Measurements from ENCODE around the gene MYBPC2.
A peak's percentile ranks its signal among the peaks of the same experiment; 100 is the strongest.
"Not testable (repeated sequence)": the region's sequence is repeated elsewhere in the genome, so short reads cannot be mapped to it uniquely, and the experiment has no call there.

MYBPC2 gene

DNA sequence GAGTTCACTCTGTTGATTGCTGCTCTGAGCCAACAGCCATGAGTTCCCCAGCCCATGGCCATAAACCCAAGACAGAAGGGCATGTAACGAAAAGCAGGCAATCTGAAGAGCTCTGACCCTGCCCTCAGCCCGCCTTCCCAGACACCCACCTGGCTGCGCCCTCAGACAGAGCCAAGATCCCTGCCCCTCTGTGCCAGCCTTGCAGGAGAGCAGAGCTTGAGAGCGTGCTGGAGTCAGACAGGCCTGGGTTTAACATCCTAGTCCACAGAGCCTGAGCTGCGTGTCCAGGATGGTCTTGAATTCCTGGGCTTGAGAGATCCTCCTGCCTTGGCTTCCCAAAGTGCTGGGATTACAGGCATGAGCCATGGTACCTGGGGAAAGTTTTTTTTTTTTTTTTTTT, 24.6 kb downstream of the MYBPC2 start:
- DNase-seq (ENCODE audit: low read depth in 4 of 4, low spot score in 1 of 4): no peak

GRCh38 chr19:50458396-50459066, 25.8 kb downstream of the MYBPC2 start:
- no peak for DNase-seq (ENCODE audit: low read depth in 4 of 4, low spot score in 1 of 4)

- DNase-seq (ENCODE audit: low read depth in 4 of 4, low spot score in 1 of 4): no peak
Measured at GRCh38 chr19:50459067-50459456, 26.4 kb downstream of the MYBPC2 start.

- no peak for DNase-seq (ENCODE audit: low read depth in 4 of 4, low spot score in 1 of 4)
Measured at GRCh38 chr19:50459638-50460037, 26.9 kb downstream of the MYBPC2 start.

- no peak for DNase-seq (ENCODE audit: low read depth in 4 of 4, low spot score in 1 of 4)
Measured at GRCh38 chr19:50460161-50460765, 27.6 kb downstream of the MYBPC2 start.

- DNase-seq (ENCODE audit: low read depth in 4 of 4, low spot score in 1 of 4): peak in 2 of 4 experiments; percentile 30
Measured at GRCh38 chr19:50461066-50461875, 28.6 kb downstream of the MYBPC2 start.

- no peak for DNase-seq (ENCODE audit: low read depth in 4 of 4, low spot score in 1 of 4)
Measured at GRCh38 chr19:50462970-50463369, 30.3 kb downstream of the MYBPC2 start.

DNA sequence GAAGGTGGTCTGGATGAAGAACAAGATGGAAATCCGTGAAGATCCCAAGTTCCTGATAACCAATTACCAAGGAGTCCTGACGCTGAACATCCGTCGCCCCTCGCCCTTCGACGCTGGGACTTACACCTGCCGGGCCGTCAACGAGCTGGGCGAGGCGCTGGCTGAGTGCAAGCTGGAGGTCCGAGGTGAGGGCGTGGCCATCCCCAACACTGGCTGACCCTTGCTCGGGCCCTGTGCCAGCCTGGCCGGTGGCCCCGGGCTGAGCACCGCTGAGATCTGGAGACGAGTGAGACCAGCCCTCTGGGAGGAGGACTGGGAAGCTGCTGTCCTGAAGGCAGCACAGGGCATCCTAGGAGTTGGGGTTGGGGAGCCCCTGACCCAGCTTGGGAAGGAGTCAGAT, 31.7 kb downstream of the MYBPC2 start:
- no peak for DNase-seq (ENCODE audit: low read depth in 4 of 4, low spot score in 1 of 4)

GRCh38 chr19:50465000-50465399, 32.3 kb downstream of the MYBPC2 start:
- DNase-seq (ENCODE audit: low read depth in 4 of 4, low spot score in 1 of 4): no peak

DNA sequence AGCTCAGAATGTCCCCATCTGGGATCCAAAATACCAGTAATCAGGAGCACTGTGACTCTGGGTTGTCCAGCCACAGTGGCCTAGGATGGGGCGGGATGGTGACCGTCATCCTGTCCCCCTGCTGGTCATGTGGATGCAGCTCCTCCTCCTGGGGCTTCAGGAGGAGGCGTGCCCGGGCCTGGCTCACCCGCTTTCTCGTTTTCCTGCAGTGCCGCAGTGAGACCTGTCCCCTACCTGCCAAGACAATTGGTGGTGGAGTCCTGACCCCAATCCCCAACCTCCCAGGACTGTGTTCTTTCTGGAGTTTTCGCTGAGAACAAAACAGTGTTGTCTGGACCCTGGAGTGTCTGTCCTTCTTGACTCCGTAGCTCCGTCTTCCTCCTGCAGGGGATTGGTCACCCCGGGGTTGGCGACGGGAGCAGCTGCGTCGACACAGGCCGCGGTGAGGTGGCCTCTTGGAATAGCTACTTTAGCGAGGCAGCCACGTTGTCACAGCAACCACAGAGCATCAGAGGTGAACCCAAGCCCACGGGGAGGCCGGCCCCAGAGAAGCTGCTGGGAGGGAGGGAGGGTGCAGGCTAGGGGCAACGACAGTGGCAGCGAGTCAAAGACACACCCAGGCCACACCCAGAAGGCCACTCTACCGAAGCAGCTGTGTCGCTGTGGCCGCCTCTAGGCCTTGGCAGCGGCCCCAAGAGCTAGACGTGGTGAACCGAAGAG, 33.5 kb downstream of the MYBPC2 start:
- DNase-seq (ENCODE audit: low read depth in 4 of 4, low spot score in 1 of 4): no peak

GRCh38 chr19:50466706-50467039, 34.0 kb downstream of the MYBPC2 start:
- no peak for DNase-seq (ENCODE audit: low read depth in 4 of 4, low spot score in 1 of 4)

- DNase-seq (ENCODE audit: low read depth in 4 of 4, low spot score in 1 of 4): no peak
Measured at GRCh38 chr19:50467566-50467965, 34.9 kb downstream of the MYBPC2 start.

DNA sequence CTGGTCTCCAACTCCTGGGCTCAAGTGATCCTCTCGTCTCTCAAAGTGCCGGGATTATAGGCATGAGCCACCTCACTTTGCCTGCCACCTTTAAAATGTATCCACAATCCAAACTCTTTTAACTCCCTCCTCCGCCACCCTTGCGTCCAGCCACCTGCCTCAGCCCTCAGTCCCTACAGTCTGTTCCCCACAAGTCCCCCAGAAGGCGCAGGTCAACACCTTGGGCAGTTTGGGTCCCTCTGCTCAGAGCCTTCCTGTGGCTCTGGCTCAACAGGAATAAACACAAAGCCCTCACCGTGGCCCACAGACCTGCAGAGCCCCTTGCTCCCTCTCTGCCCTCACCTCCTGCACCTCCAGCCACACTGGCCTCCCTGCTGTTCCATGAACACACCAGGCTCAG, 36.1 kb downstream of the MYBPC2 start:
- DNase-seq (ENCODE audit: low read depth in 4 of 4, low spot score in 1 of 4): no peak

GRCh38 chr19:50473336-50473735, 40.6 kb downstream of the MYBPC2 start:
- DNase-seq (ENCODE audit: low read depth in 4 of 4, low spot score in 1 of 4): not testable (repeated sequence)

DNA sequence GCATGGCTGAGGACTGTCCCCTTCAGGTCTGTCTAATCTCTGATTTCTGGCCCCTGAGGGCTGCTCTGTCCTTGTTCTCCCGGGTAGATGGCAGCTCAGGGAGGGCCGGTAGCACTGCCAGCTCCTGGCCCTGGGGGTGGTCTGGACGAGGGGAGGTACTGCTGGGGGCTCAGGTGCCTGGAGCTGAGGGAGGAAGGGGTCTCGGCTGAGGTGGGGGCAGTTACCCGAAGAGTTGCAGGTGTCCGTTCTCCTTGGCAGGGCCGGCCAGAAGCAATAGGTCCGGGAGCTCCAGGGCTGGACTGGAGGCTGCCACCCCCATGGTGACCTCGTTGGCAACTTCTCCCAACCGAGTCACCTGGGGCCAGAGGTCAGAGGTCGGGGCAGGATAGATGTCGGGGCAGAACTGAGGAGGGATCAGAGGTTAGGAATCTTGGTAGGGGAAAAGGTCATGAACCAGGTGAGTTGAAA, 42.4 kb downstream of the MYBPC2 start:
- no peak for DNase-seq (ENCODE audit: low read depth in 4 of 4, low spot score in 1 of 4)

DNA sequence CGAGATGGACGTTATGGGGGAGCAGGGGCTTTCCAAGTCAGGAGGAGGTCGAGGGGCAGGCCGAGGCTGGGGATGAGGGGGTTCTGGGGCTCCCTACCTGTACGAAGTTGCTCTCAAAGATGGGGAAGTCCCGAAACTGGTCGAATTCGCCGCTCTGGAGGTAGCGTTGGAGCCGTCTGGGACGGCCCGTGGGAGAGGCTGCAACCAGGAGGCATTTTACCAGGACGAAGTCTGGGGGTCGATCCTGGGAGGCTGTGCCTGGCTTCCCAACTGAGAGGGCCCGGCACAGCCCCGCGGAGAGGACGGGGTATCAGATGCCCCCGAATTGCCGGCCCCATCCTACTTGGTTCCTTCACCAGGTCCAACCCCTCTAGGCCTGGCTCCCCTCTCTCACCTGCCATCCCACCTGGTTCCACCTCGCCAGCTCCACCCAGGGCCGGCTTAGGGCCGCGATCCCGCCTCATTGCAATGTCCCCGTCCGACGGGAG, 43.1 kb downstream of the MYBPC2 start:
- no peak for DNase-seq (ENCODE audit: low read depth in 4 of 4, low spot score in 1 of 4)

DNA sequence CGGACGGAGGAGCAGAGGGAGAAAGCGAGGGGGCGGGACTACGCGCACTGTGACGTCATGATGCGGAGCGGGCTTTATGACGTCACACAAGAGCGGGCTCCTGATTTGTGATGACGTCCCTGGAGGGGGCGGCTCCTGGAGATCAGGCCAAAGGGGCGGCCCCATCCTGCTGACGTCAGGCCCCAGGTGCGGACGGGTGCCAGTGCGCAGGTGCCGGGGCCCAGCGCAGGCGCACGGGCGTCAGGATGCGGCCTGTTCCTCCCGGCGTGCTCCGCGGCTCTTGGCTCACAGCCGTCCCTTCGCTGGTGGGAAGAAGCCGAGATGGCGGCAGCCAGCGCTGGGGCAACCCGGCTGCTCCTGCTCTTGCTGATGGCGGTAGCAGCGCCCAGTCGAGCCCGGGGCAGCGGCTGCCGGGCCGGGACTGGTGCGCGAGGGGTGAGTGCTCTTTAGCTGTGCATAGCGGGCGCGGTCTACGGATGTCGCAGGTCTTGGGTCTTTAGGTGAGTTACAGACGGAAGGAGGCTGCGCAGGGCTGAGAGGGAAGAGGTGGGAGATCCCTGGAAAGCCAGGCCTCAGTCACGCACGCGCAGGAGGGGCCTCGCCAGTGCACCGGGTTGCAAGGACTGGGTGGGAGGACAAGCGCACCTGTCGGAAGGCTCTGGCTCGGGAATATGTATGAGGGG, 43.7 kb downstream of the MYBPC2 start, which contains the start of the genes EMC10 and GARIN5A:
TSS of gene EMC10 (plus strand) at position 284 of the 683 bp plus-strand sequence. CDS start at position 322, 38 bp downstream.
TSS of gene GARIN5A (minus strand) at position 625 of the 683 bp plus-strand sequence. CDS start at position 165, 460 bp downstream.
- DNase-seq (ENCODE audit: low read depth in 4 of 4, low spot score in 1 of 4): peak; percentile 74 to 93 (median 87)

DNA sequence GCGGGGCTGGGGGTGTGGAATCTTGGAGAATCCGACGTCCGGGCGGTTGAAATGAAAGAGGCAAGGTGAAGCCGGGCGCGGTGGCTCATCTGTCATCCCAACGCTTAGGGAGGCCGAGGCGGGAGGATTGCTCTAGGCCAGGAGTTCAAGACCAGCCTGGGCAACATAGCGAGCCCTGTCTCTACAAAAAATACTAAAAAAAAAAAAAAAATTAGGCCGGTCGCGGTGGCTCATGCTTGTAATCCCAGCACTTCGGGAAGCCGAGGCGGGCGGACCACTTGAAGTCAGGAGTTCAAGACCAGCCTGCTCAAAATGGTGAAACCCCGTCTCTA, 44.2 kb downstream of the MYBPC2 start:
- no peak for DNase-seq (ENCODE audit: low read depth in 4 of 4, low spot score in 1 of 4)

GRCh38 chr19:50477751-50478515, 45.2 kb downstream of the MYBPC2 start:
- no peak for DNase-seq (ENCODE audit: low read depth in 4 of 4, low spot score in 1 of 4)

Measured in stimulated activated CD4-positive, alpha-beta T cell treated with anti-CD3 and anti-CD28 coated beads, Interleukin-1b, Interleukin-23, amount 100 ng/mL, for 24 hours (primary cell).